Neuronal stem cell (in vitro differentiated cells): ENCODE results near the gene MED29. TPM values are rescaled to one million over a fixed set of nuclear protein-coding genes. Genes with fewer than 3 reads are reported as not detected.

Source experiments
- DNase-seq: peaks from one replicate; pipeline ENCODE4 v3.0.0-alpha.2; 2013; ENCODE audit warnings: low spot score
- H2AFZ ChIP-seq: one replicate; pipeline ENCODE4 v1.6.1; 2013; ENCODE audit warnings: mild to moderate bottlenecking, low read length, inconsistent platforms
- H2AK5ac ChIP-seq: 2 replicates; pipeline ENCODE4 v1.6.1; 2013; ENCODE audit warnings: low read depth, mild to moderate bottlenecking, inconsistent platforms, low read length, moderate library complexity, mixed read lengths
- H2BK120ac ChIP-seq: 2 replicates; pipeline ENCODE4 v1.6.1; 2013; ENCODE audit warnings: low read depth, mild to moderate bottlenecking, inconsistent platforms, low read length, moderate library complexity, mixed read lengths
- H2BK12ac ChIP-seq: one replicate; pipeline ENCODE4 v1.6.1; 2013; ENCODE audit warnings: low read length, inconsistent platforms
- H2BK15ac ChIP-seq: 2 replicates; pipeline ENCODE4 v1.6.1; 2013; ENCODE audit warnings: mild to moderate bottlenecking, low read length, inconsistent platforms, mixed read lengths
- H2BK5ac ChIP-seq: one replicate; pipeline ENCODE4 v1.6.1; 2013; ENCODE audit warnings: inconsistent platforms, mild to moderate bottlenecking, low read length, moderate library complexity
- H3K14ac ChIP-seq: one replicate; pipeline ENCODE4 v1.6.1; 2013; ENCODE audit warnings: low read length, inconsistent platforms
- H3K18ac ChIP-seq: 2 replicates; pipeline ENCODE4 v1.6.1; 2013; ENCODE audit warnings: low read length, inconsistent platforms
- H3K23ac ChIP-seq: 2 replicates; pipeline ENCODE4 v1.6.1; 2013; ENCODE audit warnings: low read depth, mild to moderate bottlenecking, mixed read lengths, low read length, inconsistent platforms; ENCODE audit not compliant: poor library complexity
- H3K27ac ChIP-seq: replicated peaks from 3 replicates; pipeline ENCODE4 v1.5.1; 2013; ENCODE audit warnings: low read length, inconsistent platforms
- H3K27me3 ChIP-seq, 3 experiments: 2 replicates each; pipeline ENCODE4 v1.6.1; 2013; ENCODE audit warnings: low read length in 3 of 3, mild to moderate bottlenecking in 2 of 3, inconsistent platforms in 1 of 3, low read depth in 1 of 3, mixed read lengths in 1 of 3, moderate library complexity in 1 of 3; ENCODE audit not compliant: control insufficient read depth in 3 of 3, insufficient read depth in 3 of 3
- H3K36me3 ChIP-seq, 2 donors: replicated peaks in 1 of 2; 2 replicates each; pipeline ENCODE4 v1.6.1; 2013; ENCODE audit warnings: low read length in 2 of 2; ENCODE audit not compliant: control insufficient read depth in 2 of 2, insufficient read depth in 2 of 2
- H3K4ac ChIP-seq: 2 replicates; pipeline ENCODE4 v1.6.1; 2013; ENCODE audit warnings: inconsistent platforms, mild to moderate bottlenecking, low read length, moderate library complexity
- H3K4me1 ChIP-seq, 2 donors: 1 replicate in 1 of 2; 2 replicates in 1 of 2; pipeline ENCODE4 v1.6.1; 2013; ENCODE audit warnings: low read length in 2 of 2, low read depth in 1 of 2; ENCODE audit not compliant: control insufficient read depth in 2 of 2, insufficient read depth in 1 of 2
- H3K4me2 ChIP-seq: one replicate; pipeline ENCODE4 v1.6.1; 2013; ENCODE audit warnings: mild to moderate bottlenecking, low read length, inconsistent platforms; ENCODE audit not compliant: insufficient read depth, poor library complexity, severe bottlenecking
- H3K4me3 ChIP-seq, 2 donors: 2 replicates each; pipeline ENCODE4 v1.5.1; 2013; ENCODE audit warnings: low read length in 2 of 2, mild to moderate bottlenecking in 2 of 2, inconsistent platforms in 1 of 2, moderate library complexity in 1 of 2
- H3K79me1 ChIP-seq: one replicate; pipeline ENCODE4 v1.6.1; 2013; ENCODE audit warnings: low read depth, mild to moderate bottlenecking, inconsistent platforms, low read length, moderate library complexity
- H3K9ac ChIP-seq: one replicate; pipeline ENCODE4 v1.6.1; 2013; ENCODE audit warnings: mild to moderate bottlenecking, low read depth, low read length, inconsistent platforms; ENCODE audit not compliant: poor library complexity
- H3K9me3 ChIP-seq, 2 donors: replicated peaks in 1 of 2; 2 replicates each; pipeline versions ENCODE3 to v1.6.1; 2013; ENCODE audit warnings: low read length in 2 of 2, mild to moderate bottlenecking in 2 of 2, inconsistent platforms in 1 of 2, low read depth in 1 of 2, mixed read lengths in 1 of 2, moderate library complexity in 1 of 2; ENCODE audit not compliant: control insufficient read depth in 2 of 2, insufficient read depth in 1 of 2
- H4K8ac ChIP-seq: one replicate; pipeline ENCODE4 v1.6.1; 2013; ENCODE audit warnings: low read depth, mild to moderate bottlenecking, inconsistent platforms, low read length, moderate library complexity
- H4K91ac ChIP-seq: one replicate; pipeline ENCODE4 v1.6.1; 2013; ENCODE audit warnings: low read length, low read depth, mild to moderate bottlenecking, inconsistent platforms; ENCODE audit not compliant: poor library complexity
- WGBS, 2 donors: extraction: QIAGEN DNeasy Blood & Tissue Kit; methylation state at CpG; one replicate each; pipeline ENCODE4 v1.1.7; 2013; ENCODE audit warnings: missing lambda C conversion rate in 2 of 2, mixed read lengths in 1 of 2; ENCODE audit not compliant: insufficient read length in 2 of 2, insufficient replicate concordance in 1 of 2; ENCODE audit errors: extremely low coverage in 2 of 2; 5-methylcytosine and 5-hydroxymethylcytosine counted together
- small RNA-seq: library from polyadenylated mRNA; stranded (forward); fragments of <200 nt; extraction: miRNeasy Mini kit (QIAGEN cat#:217004); gene quantifications from one replicate; pipeline ENCODE3, GENCODE V24; 2013; ENCODE audit not compliant: insufficient read depth

The MED29 gene

DNA sequence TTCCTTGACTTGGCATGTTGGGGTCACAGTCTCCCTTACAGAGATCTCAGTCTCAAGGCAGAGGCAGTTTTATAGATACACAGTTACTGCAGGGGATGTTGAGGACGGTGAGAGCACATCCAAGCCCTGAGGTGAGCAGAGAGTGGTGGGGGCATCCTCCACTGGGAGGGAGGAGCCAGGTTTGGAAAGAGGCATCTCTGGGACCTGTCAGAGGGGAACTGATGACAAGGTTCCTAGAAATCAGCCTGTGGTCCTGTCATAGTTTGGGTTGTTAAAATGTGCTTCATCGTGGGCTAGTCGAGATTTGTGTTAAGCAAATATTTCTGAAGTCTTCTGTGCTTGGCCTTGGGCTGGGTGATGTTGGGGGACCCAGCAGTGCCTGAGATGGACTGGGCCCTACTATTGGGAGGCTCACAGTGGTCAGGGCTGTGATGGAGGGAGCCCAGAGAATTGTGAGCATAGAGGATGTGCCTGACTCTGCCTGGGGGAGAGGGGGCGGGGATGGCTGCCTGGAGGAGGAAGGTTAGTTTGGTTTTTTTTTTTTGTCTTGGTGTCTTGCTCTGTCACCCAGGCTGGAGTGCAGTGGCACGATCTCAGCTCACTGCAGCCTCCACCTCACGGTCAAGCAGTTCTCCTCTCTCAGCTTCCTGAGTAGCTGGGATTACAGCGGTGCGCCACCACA, 58.1 kb downstream of the MED29 start:
- no peak overlapping the region for H2BK15ac ChIP-seq
- no peak overlapping the region for H3K9ac ChIP-seq
- no peak overlapping the region for H3K27ac ChIP-seq

More for the DNA sequence above, 58.1 kb downstream of the MED29 start:
- no peak overlapping the region for H2AK5ac ChIP-seq
- H3K9me3 ChIP-seq: no peaks in the 10 kb centered on the region
- H3K4me2 ChIP-seq: no peak overlapping the region
- H3K79me1 ChIP-seq: peaks cover 27% of the 10 kb centered on the region
- no peak overlapping the region for H3K4ac ChIP-seq
- no peak overlapping the region for H2BK120ac ChIP-seq
- no peak overlapping the region for H4K91ac ChIP-seq
- no peak overlapping the region for H2BK5ac ChIP-seq
- no CpG with 5 or more reads among the region's 8 CpGs for WGBS, 2 donors
- no peak overlapping the region for H4K8ac ChIP-seq
- no peak for DNase-seq
- H2BK12ac ChIP-seq: no peak overlapping the region
- no peak overlapping the region for H3K18ac ChIP-seq
- H3K36me3 ChIP-seq: peaks cover 18 to 72% of the 10 kb centered on the region in 2 donors
- no peak overlapping the region for H2AFZ ChIP-seq
- no peak overlapping the region for H3K23ac ChIP-seq
- no peaks in the 10 kb centered on the region for H3K27me3 ChIP-seq
- H3K4me1 ChIP-seq: peaks cover 3 to 6% of the 10 kb centered on the region in 2 donors
- H3K14ac ChIP-seq: no peak overlapping the region
- no peak overlapping the region for H3K4me3 ChIP-seq

Small RNAs within 50 kb of the gene (small RNA-seq; reads per million reads assigned to genes)
- not detected for gene AC011445.2
- gene MIR4530: not detected
- gene RN7SL566P: not detected
